Tibial artery (tissue), 4 donors: Measurements from ENCODE around the gene HAPLN2.

ENCODE experiments used
- DNase-seq, 2 donors: peaks; one replicate each; pipeline ENCODE4 v3.0.0-alpha.2; 2019
- H3K27ac ChIP-seq, 2 donors: fragments of 200-600 bp; sonication (generic) in 1 of 2; 1 replicate in 1 of 2; 2 replicates in 1 of 2; pipeline ENCODE4 v1.5.1; 2018 to 2019; ENCODE audit warnings: mild to moderate bottlenecking in 1 of 2
- H3K27me3 ChIP-seq, 2 donors: fragments of 200-600 bp; sonication (generic) in 1 of 2; one replicate each; pipeline versions ENCODE4 v1.5.1 to v1.6.0; 2016 to 2019
- H3K36me3 ChIP-seq, 3 donors: fragments of 200-600 bp; sonication (generic) in 2 of 3; one replicate each; pipeline ENCODE4 v1.5.1; 2016 to 2019; ENCODE audit warnings: mild to moderate bottlenecking in 2 of 3
- H3K4me1 ChIP-seq, 4 donors: fragments of 200-600 bp; sonication (generic) in 2 of 4; 1 replicate in 3 of 4; 2 replicates in 1 of 4; pipeline ENCODE4 v1.5.1; 2016 to 2019
- H3K4me3 ChIP-seq, 2 donors: fragments of 200-600 bp; sonication (generic) in 1 of 2; 1 replicate in 1 of 2; 2 replicates in 1 of 2; pipeline ENCODE4 v1.5.1; 2018 to 2019; ENCODE audit warnings: mild to moderate bottlenecking in 2 of 2
- H3K9me3 ChIP-seq, 3 donors: fragments of 200-600 bp; sonication (generic) in 1 of 3; one replicate each; pipeline ENCODE4 v1.5.1; 2016 to 2019
- intact Hi-C: fragments of 100-400 bp; cut with DNase I; formaldehyde crosslinking; loops from one replicate; pipeline ENCODE4 v1.15.0; 2023; ENCODE audit warnings: low total_unique reads
- TF ChIP-seq, protein P1 (sequence below), 2 experiments: fragments of 200-600 bp in 1 of 2; fragments of 450-650 bp in 1 of 2; IDR thresholded peaks; one replicate each; pipeline ENCODE4 v1.5.1; 2017 to 2019; ENCODE audit warnings: antibody characterized with exemption in 2 of 2, mild to moderate bottlenecking in 1 of 2, moderate library complexity in 1 of 2

The HAPLN2 gene

DNA sequence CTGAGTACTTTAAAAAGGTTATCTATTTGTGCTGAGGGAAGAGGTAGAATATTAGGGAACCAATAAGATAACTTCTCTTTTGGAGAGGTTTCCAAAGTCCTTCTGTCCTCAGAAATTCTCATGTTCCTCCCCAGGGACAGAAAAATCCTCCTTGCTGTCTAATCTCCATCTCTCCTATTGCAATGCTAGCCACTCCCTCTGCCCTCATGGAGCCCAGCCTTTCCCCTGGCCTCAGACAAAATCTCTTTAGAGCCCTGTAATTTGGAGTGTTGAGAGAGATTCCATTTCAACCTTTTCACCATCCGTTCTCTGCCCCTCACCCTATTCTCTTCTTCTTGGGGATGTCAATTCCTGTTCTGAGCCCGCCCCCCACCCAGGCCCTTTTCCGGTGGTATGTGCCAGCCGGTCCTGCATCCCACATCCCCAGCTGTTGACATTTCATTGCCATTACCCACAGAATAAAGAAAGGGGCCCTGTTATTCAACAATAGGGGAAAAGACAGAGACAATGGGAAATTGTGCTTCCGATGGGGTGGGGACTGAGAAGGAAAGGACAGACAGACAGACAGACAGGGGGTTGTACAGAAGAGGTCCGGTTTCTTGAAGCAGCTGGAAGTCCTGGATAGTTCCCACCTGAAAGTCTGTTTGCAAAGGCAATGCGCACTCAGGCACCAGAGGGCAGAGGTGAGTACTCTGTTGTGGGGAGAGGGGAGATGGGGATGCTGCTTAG lies at the start of gene HAPLN2:
TSS of gene HAPLN2 (plus strand) at position 563 of the 729 bp plus-strand sequence. CDS start 4,076 bp downstream, outside the sequence.
- no peak within 1 kb of the TSS for H3K4me3 ChIP-seq
- no peaks in the 10 kb centered on the region for H3K36me3 ChIP-seq
- intact Hi-C loops: no loop called here
- no peak for DNase-seq
- peaks cover 0 to 36% (median 25%) of the 10 kb centered on the region in 4 donors for H3K4me1 ChIP-seq
- H3K27ac ChIP-seq: no peak within 1 kb of the TSS
- H3K9me3 ChIP-seq: no peaks in the 10 kb centered on the region
- TF ChIP-seq, protein P1, sequence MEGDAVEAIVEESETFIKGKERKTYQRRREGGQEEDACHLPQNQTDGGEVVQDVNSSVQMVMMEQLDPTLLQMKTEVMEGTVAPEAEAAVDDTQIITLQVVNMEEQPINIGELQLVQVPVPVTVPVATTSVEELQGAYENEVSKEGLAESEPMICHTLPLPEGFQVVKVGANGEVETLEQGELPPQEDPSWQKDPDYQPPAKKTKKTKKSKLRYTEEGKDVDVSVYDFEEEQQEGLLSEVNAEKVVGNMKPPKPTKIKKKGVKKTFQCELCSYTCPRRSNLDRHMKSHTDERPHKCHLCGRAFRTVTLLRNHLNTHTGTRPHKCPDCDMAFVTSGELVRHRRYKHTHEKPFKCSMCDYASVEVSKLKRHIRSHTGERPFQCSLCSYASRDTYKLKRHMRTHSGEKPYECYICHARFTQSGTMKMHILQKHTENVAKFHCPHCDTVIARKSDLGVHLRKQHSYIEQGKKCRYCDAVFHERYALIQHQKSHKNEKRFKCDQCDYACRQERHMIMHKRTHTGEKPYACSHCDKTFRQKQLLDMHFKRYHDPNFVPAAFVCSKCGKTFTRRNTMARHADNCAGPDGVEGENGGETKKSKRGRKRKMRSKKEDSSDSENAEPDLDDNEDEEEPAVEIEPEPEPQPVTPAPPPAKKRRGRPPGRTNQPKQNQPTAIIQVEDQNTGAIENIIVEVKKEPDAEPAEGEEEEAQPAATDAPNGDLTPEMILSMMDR (IDR thresholded peaks at IDR 0.05): no peak
- peaks cover 0 to 9% of the 10 kb centered on the region in 2 donors for H3K27me3 ChIP-seq

GRCh38 chr1:156571261-156571852 lies 47.9 kb upstream of the HAPLN2 start:
- Histone ChIP-seq H3K27me3 (no peaks in the 10 kb centered on the region), H3K9me3 (no peaks in the 10 kb centered on the region), H3K4me1 (peaks cover 0 to 16% (median 7%) of the 10 kb centered on the region in 4 donors), H3K27ac (no peak overlapping the region), H3K36me3 (no peaks in the 10 kb centered on the region), H3K4me3 (no peak overlapping the region)
- intact Hi-C loops: loop anchor here (5.0 kb wide), 1 partner anchor 54 kb away; no protein-coding TSS in a partner anchor
- TF ChIP-seq, protein P1 (IDR thresholded peaks at IDR 0.05): no peak
- no peak for DNase-seq

DNA sequence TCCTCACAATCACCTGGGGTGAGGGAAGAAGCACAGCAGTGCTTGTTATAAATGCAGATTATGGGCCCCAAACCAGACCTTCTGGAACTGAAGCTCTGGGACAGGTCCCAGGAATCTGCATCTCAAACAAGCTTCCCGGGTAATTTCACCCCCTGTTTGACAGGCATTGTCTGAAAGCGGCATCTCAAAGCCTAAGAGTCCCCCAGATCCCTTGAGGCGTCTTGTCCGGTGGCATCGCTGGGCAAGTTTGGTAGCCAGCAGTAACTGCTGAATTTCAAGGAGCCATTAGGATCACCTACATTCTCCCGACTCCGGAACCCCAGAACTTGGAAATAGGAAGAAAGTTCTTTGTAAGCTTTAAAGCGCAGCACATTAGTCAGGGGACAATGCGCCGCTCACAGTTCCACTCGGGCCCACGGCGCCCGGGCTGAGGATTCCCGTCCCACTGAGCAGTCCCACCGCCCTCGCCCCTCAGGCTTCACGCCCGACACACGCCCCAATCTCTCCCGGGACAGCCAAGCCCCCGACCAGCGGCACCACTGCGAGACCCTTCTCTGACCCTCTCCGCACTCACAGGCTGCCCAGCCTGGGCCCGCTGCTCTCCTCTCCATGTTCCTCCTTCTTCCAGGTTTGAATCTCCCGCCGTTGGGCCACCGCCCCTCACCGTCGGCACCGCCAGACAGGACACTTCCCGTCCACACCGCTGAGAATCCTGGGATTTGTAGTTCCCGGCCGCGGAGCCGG lies 47.1 kb upstream of the HAPLN2 start, which contains the start of gene IQGAP3:
TSS of gene IQGAP3 (minus strand) at position 647 of the 744 bp plus-strand sequence. CDS start at position 611, 36 bp downstream.
- Histone ChIP-seq H3K4me3 (peak within 1 kb of the TSS; percentile 31 to 43), H3K27me3 (no peaks in the 10 kb centered on the region), H3K9me3 (no peaks in the 10 kb centered on the region), H3K27ac (no peak within 1 kb of the TSS), H3K4me1 (peaks cover 0 to 16% (median 7%) of the 10 kb centered on the region in 4 donors), H3K36me3 (no peaks in the 10 kb centered on the region)
- peak; percentile 79 to 90 for DNase-seq
- TF ChIP-seq, protein P1 (IDR thresholded peaks at IDR 0.05): no peak
- intact Hi-C loops: loop anchor here (5.0 kb wide), 1 partner anchor 55 kb away; no protein-coding TSS in a partner anchor

GRCh38 chr1:156572663-156573018 lies 46.6 kb upstream of the HAPLN2 start:
- no peak for DNase-seq
- no peaks in the 10 kb centered on the region for H3K36me3 ChIP-seq
- no peaks in the 10 kb centered on the region for H3K9me3 ChIP-seq
- H3K27me3 ChIP-seq: no peaks in the 10 kb centered on the region
- TF ChIP-seq, protein P1 (IDR thresholded peaks at IDR 0.05): no peak
- H3K4me3 ChIP-seq: peak overlapping the region; percentile 31 to 43
- intact Hi-C loops: loop anchor here (5.0 kb wide), 1 partner anchor 55 kb away; no protein-coding TSS in a partner anchor
- peaks cover 0 to 16% (median 7%) of the 10 kb centered on the region in 4 donors for H3K4me1 ChIP-seq
- no peak overlapping the region for H3K27ac ChIP-seq

DNA sequence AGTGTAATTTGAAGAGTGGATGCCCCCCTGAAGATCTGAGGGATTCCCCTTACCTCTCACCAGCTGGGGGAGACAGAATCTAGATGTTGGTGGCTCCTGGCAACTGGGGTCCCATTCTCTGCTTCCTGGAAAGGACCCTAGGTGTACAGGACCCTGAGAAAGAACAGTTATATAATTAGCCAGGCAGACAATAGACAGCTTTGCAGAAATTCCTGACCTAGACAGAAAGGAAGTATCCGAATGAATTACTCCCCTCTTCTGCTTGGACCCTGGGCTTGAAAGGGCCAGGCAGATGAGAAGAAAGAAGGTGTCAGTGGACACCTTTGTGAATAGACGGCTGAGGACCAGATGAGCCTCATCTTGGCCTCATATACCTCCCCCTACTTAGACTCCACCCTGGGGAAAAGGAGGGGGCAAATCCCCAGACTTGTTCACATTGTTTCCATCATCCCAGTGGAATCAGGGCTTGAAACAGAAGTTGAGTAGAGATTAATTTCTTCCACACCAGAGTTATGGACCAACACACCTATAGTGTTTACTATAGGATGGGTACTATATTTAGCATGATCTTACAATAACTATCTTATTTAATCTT lies 45.1 kb upstream of the HAPLN2 start:
- H3K27ac ChIP-seq: no peak overlapping the region
- no peaks in the 10 kb centered on the region for H3K27me3 ChIP-seq
- intact Hi-C loops: loop anchor here (5.0 kb wide), 1 partner anchor 57 kb away; no protein-coding TSS in a partner anchor
- no peak for DNase-seq
- no peaks in the 10 kb centered on the region for H3K36me3 ChIP-seq
- TF ChIP-seq, protein P1 (IDR thresholded peaks at IDR 0.05): no peak
- H3K4me1 ChIP-seq: peaks cover 0 to 16% (median 7%) of the 10 kb centered on the region in 4 donors
- H3K4me3 ChIP-seq: no peak overlapping the region
- no peaks in the 10 kb centered on the region for H3K9me3 ChIP-seq
